HCT116 (cell line): Measurements from ENCODE around the gene RTKN2. TPM values are rescaled to one million over a fixed set of nuclear protein-coding genes. Genes with fewer than 3 reads are reported as not detected.

Experiments
- ATAC-seq: fragments of 200-7000 bp; cut with Tn5 transposase; 2 replicates; pipeline ENCODE4 v1.9.1; 2020; ENCODE audit warnings: mild to moderate bottlenecking, moderate library complexity
- BruUV-seq: library from RNA; stranded (reverse); fragments of 400-500 nt; replicated peaks from 2 replicates; lab custom pipeline; 2021; lab: Mats Ljungman, UMichigan
- CTCF ChIA-PET: fragments of 300-600 bp; sonication (Branson Sonifier 250); formaldehyde crosslinking; loops from one replicate; lab custom pipeline; 2021; ENCODE audit warnings: antibody characterized with exemption; lab: Charles Lee
- POLR2A ChIA-PET: fragments of 300-600, 350-600 bp; sonication (Branson Sonifier 250); formaldehyde crosslinking; loops from one replicate; lab custom pipeline; 2021; ENCODE audit warnings: antibody characterized with exemption; lab: Charles Lee
- RAD21 ChIA-PET, 2 experiments: fragments of 300-600 bp; sonication (Branson Sonifier 250); formaldehyde crosslinking; loops; one replicate each; lab custom pipeline; 2023; ENCODE audit warnings: low total read pairs in 2 of 2; ENCODE audit not compliant: uncharacterized antibody in 2 of 2, unreplicated experiment in 2 of 2, low non-redundant PET in 1 of 2; lab: Charles Lee
- DNase-seq: peaks from one replicate; pipeline ENCODE4 v3.0.0-alpha.2; 2010; ENCODE audit warnings: low read depth, low spot score
- H2AFZ ChIP-seq: fragments of 200-600 bp; shearing (Covaris generic), sonication (generic); 2 replicates; pipeline ENCODE4 v1.6.1; 2017; ENCODE audit warnings: low read depth, mixed run types, mixed read lengths, antibody characterized with exemption, low read length; ENCODE audit not compliant: poor library complexity, severe bottlenecking
- H3K27ac ChIP-seq: 2 replicates; pipeline ENCODE4 v1.5.1; 2012; ENCODE audit warnings: low read depth, low read length
- H3K27me3 ChIP-seq: fragments of 200-600 bp; sonication (generic); 2 replicates; pipeline ENCODE4 v1.6.1; 2016; ENCODE audit warnings: mixed run types, low read length, mixed read lengths; ENCODE audit not compliant: insufficient read depth
- H3K36me3 ChIP-seq, 2 experiments: fragments of 200-500 bp in 1 of 2; fragments of 200-600 bp in 1 of 2; sonication (Bioruptor generic) in 1 of 2; sonication (generic) in 1 of 2; 2 replicates each; pipeline versions ENCODE4 v1.5.1 to v1.6.1; 2014 to 2016; ENCODE audit warnings: low read length in 2 of 2, inconsistent platforms in 1 of 2, mixed read lengths in 1 of 2, mixed run types in 1 of 2; ENCODE audit not compliant: insufficient read depth in 2 of 2, control insufficient read depth in 1 of 2
- H3K4me1 ChIP-seq, 2 experiments: fragments of 200-600 bp in 1 of 2; sonication (generic) in 1 of 2; 2 replicates each; pipeline versions ENCODE4 v1.5.1 to v1.6.1; 2012 to 2017; ENCODE audit warnings: low read length in 2 of 2, inconsistent platforms in 1 of 2, mild to moderate bottlenecking in 1 of 2, mixed read lengths in 1 of 2, mixed run types in 1 of 2, moderate library complexity in 1 of 2; ENCODE audit not compliant: insufficient read depth in 2 of 2, control insufficient read depth in 1 of 2
- H3K4me2 ChIP-seq: fragments of 200-600 bp; sonication (generic); 2 replicates; pipeline ENCODE4 v1.6.1; 2017; ENCODE audit warnings: mixed run types, low read length, mixed read lengths
- H3K4me3 ChIP-seq, 2 experiments: fragments of 200-600 bp in 1 of 2; sonication (generic) in 1 of 2; replicated peaks in 1 of 2; 2 replicates each; pipeline ENCODE4 v1.5.1; 2011 to 2016; ENCODE audit warnings: low read length in 2 of 2, control low read depth in 1 of 2, low read depth in 1 of 2, mild to moderate bottlenecking in 1 of 2, mixed read lengths in 1 of 2, mixed run types in 1 of 2
- H3K79me2 ChIP-seq: fragments of 200-600 bp; sonication (generic); 2 replicates; pipeline ENCODE4 v1.6.1; 2017; ENCODE audit warnings: mild to moderate bottlenecking, mixed run types, low read length, moderate library complexity, mixed read lengths; ENCODE audit not compliant: insufficient read depth
- H3K9ac ChIP-seq: fragments of 200-600 bp; sonication (generic); 2 replicates; pipeline ENCODE4 v1.6.1; 2016; ENCODE audit warnings: low read length, mixed read lengths
- H3K9me2 ChIP-seq: fragments of 200-600 bp; sonication (generic), shearing (Covaris generic); 2 replicates; pipeline ENCODE4 v1.6.1; 2017; ENCODE audit warnings: mixed run types, mild to moderate bottlenecking, moderate library complexity; ENCODE audit not compliant: insufficient read depth
- H3K9me3 ChIP-seq, 2 experiments: fragments of 200-500 bp in 1 of 2; fragments of 200-600 bp in 1 of 2; sonication (Bioruptor generic) in 1 of 2; sonication (generic) in 1 of 2; 2 replicates each; pipeline ENCODE4 v1.6.1; 2014 to 2017; ENCODE audit warnings: low read length in 2 of 2, mixed read lengths in 2 of 2, inconsistent platforms in 1 of 2, low read depth in 1 of 2, mild to moderate bottlenecking in 1 of 2, mixed run types in 1 of 2, moderate library complexity in 1 of 2; ENCODE audit not compliant: control insufficient read depth in 1 of 2, insufficient read depth in 1 of 2
- H4K20me1 ChIP-seq: fragments of 200-600 bp; sonication (generic), shearing (Covaris generic); 2 replicates; pipeline ENCODE4 v1.6.1; 2017; ENCODE audit warnings: mixed run types, mild to moderate bottlenecking, moderate library complexity; ENCODE audit not compliant: insufficient read depth
- CBX3 ChIP-seq: IDR thresholded peaks from 2 replicates; pipeline ENCODE4 v1.6.1; 2012; ENCODE audit warnings: low read depth
- EZH2phosphoT487 ChIP-seq: fragments of 200-600 bp; IDR thresholded peaks from 2 replicates; pipeline ENCODE4 v1.6.1; 2018; ENCODE audit warnings: antibody characterized with exemption, borderline replicate concordance
- JUND ChIP-seq: IDR thresholded peaks from 2 replicates; pipeline ENCODE4 v1.6.1; 2012
- POLR2A ChIP-seq: IDR thresholded peaks from 2 replicates; pipeline ENCODE4 v1.7.0; 2011; ENCODE audit warnings: borderline replicate concordance; ENCODE audit not compliant: insufficient read depth, insufficient read length; ENCODE audit errors: extremely low read depth
- POLR2AphosphoS5 ChIP-seq: IDR thresholded peaks from 2 replicates; pipeline ENCODE4 v1.6.1; 2011; ENCODE audit warnings: mild to moderate bottlenecking, low read depth, low read length, moderate library complexity
- SRF ChIP-seq: IDR thresholded peaks from 2 replicates; pipeline ENCODE4 v1.6.1; 2012; ENCODE audit warnings: low read depth
- YY1 ChIP-seq: IDR thresholded peaks from 2 replicates; pipeline ENCODE4 v1.6.1; 2011; ENCODE audit warnings: low read length, low read depth, moderate library complexity, mild to moderate bottlenecking; ENCODE audit not compliant: insufficient replicate concordance; ENCODE audit errors: extremely low read depth
- intact Hi-C: fragments of 100-400 bp; cut with micrococcal nuclease; formaldehyde crosslinking; loops from 2 replicates; pipeline ENCODE4 v1.10.0; 2022
- total RNA-seq: library from RNA; stranded (reverse); gene quantifications from one replicate; pipeline ENCODE4 v1.2.1, GENCODE V29; 2021; ENCODE audit not compliant: unreplicated experiment
- TF ChIP-seq, protein P1 (sequence below): IDR thresholded peaks from 2 replicates; pipeline ENCODE4 v1.6.1; 2011; ENCODE audit warnings: mild to moderate bottlenecking, low read length, moderate library complexity; ENCODE audit not compliant: insufficient replicate concordance; ENCODE audit errors: extremely low read depth
- TF ChIP-seq, protein P2 (sequence below), 3 experiments: fragments of 200-600 bp in 1 of 3; sonication (generic) in 1 of 3; IDR thresholded peaks in 2 of 3; conservative IDR thresholded peaks in 1 of 3; 2 replicates each; pipeline ENCODE4 v1.5.1; 2012 to 2017; ENCODE audit warnings: low read depth in 2 of 3, low read length in 2 of 3, antibody characterized with exemption in 1 of 3, borderline replicate concordance in 1 of 3, control low read depth in 1 of 3, mild to moderate bottlenecking in 1 of 3, mixed read lengths in 1 of 3, mixed run types in 1 of 3, moderate library complexity in 1 of 3; ENCODE audit not compliant: insufficient read depth in 1 of 3
- TF ChIP-seq, protein P3 (sequence below): IDR thresholded peaks from 2 replicates; pipeline ENCODE4 v1.6.1; 2012; ENCODE audit warnings: low read depth

RTKN2 gene
- total RNA-seq, 1 experiment from 2014 or later, result 7.9 TPM

DNA sequence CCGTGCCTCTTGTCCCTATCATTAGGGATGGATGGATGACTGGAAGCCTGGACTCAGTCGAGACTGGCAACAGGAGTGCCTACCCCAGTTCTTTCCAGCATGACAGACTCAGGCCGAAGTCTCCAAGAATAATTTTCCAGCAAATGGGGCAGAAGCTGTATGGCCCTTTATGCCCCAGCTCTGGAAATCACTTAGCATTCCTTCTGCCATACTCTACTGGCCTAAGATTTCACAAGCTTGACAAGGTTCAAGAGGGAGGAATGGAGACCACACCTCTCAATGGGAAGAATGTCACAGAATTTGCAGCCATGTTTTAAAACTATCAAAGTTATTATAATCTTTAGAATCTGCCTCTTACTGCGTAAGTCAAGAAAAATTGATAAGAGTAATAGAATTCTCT is 39.0 kb upstream of the RTKN2 start:
- CTCF ChIA-PET, result no interaction called here
- no TSS peak for BruUV-seq
- intact Hi-C loops, result no loop called here

DNA sequence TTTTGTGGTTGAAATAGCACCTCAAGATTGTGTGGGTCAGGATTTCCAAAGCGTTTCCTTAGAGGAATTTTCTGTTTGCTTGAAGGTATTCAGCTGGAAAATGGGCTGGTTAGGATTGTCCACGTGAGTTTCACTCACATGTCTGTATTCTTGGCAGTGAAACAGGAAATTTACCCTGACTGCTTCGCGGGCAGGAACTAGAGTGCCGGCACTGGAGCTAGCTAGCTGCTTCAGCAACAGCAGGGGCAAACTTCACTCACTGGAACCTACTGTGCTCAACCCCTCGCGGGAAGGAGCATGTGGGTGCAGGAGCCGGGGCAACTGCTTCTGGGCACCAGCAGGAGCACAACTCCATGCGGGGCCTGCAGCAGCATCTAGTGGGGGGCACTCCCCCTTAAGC is 38.0 kb upstream of the RTKN2 start:
- intact Hi-C loops, result no loop called here
- CTCF ChIA-PET, result no interaction called here
- Histone ChIP-seq H3K4me2 (no peak overlapping the region), H3K9me3 (no peaks in the 10 kb centered on the region), H3K4me3 (no peak overlapping the region), H3K27me3 (no peaks in the 10 kb centered on the region), H3K9ac (no peak overlapping the region), H4K20me1 (no peaks in the 10 kb centered on the region), H3K4me1 (no peaks in the 10 kb centered on the region; a peak in 1 of 4 replicates), H3K9me2 (no peaks in the 10 kb centered on the region), H2AFZ (no peak overlapping the region), H3K27ac (no peak overlapping the region), H3K79me2 (no peaks in the 10 kb centered on the region), H3K36me3 (no peaks in the 10 kb centered on the region)
- no peak for DNase-seq
- no peak for ATAC-seq
- RAD21 ChIA-PET, result no interaction called here
- BruUV-seq, result no TSS peak
- POLR2A ChIA-PET, result no interaction called here
- TF ChIP-seq, protein P1, sequence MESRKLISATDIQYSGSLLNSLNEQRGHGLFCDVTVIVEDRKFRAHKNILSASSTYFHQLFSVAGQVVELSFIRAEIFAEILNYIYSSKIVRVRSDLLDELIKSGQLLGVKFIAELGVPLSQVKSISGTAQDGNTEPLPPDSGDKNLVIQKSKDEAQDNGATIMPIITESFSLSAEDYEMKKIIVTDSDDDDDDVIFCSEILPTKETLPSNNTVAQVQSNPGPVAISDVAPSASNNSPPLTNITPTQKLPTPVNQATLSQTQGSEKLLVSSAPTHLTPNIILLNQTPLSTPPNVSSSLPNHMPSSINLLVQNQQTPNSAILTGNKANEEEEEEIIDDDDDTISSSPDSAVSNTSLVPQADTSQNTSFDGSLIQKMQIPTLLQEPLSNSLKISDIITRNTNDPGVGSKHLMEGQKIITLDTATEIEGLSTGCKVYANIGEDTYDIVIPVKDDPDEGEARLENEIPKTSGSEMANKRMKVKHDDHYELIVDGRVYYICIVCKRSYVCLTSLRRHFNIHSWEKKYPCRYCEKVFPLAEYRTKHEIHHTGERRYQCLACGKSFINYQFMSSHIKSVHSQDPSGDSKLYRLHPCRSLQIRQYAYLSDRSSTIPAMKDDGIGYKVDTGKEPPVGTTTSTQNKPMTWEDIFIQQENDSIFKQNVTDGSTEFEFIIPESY, result no peak
- TF ChIP-seq YY1 (no peak), SRF (no peak), POLR2AphosphoS5 (no peak), EZH2phosphoT487 (no peak)
- TF ChIP-seq, protein P2, sequence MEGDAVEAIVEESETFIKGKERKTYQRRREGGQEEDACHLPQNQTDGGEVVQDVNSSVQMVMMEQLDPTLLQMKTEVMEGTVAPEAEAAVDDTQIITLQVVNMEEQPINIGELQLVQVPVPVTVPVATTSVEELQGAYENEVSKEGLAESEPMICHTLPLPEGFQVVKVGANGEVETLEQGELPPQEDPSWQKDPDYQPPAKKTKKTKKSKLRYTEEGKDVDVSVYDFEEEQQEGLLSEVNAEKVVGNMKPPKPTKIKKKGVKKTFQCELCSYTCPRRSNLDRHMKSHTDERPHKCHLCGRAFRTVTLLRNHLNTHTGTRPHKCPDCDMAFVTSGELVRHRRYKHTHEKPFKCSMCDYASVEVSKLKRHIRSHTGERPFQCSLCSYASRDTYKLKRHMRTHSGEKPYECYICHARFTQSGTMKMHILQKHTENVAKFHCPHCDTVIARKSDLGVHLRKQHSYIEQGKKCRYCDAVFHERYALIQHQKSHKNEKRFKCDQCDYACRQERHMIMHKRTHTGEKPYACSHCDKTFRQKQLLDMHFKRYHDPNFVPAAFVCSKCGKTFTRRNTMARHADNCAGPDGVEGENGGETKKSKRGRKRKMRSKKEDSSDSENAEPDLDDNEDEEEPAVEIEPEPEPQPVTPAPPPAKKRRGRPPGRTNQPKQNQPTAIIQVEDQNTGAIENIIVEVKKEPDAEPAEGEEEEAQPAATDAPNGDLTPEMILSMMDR (IDR thresholded peaks at IDR 0.05 in 2 of 3, conservative IDR thresholded peaks at IDR 0.05 in 1 of 3; ENCODE audit: borderline replicate concordance in 1 of 3, insufficient read depth in 1 of 3, low read depth in 2 of 3, low read length in 2 of 3), result no peak

More for the DNA sequence above, 39.0 kb upstream of the RTKN2 start:
- H3K4me2 ChIP-seq, result no peak overlapping the region
- H3K4me1 ChIP-seq, result no peaks in the 10 kb centered on the region; a peak in 1 of 4 replicates
- no peaks in the 10 kb centered on the region for H4K20me1 ChIP-seq
- DNase-seq (no peak), ATAC-seq (no peak)
- H3K36me3 ChIP-seq, result no peaks in the 10 kb centered on the region
- no peaks in the 10 kb centered on the region for H3K79me2 ChIP-seq
- no peak overlapping the region for H3K9ac ChIP-seq
- H3K9me2 ChIP-seq, result no peaks in the 10 kb centered on the region
- RAD21 ChIA-PET, result no interaction called here
- H3K27ac ChIP-seq, result no peak overlapping the region
- no peak overlapping the region for H2AFZ ChIP-seq
- H3K4me3 ChIP-seq, result no peak overlapping the region
- no peak for TF ChIP-seq JUND
- TF ChIP-seq, protein P3, sequence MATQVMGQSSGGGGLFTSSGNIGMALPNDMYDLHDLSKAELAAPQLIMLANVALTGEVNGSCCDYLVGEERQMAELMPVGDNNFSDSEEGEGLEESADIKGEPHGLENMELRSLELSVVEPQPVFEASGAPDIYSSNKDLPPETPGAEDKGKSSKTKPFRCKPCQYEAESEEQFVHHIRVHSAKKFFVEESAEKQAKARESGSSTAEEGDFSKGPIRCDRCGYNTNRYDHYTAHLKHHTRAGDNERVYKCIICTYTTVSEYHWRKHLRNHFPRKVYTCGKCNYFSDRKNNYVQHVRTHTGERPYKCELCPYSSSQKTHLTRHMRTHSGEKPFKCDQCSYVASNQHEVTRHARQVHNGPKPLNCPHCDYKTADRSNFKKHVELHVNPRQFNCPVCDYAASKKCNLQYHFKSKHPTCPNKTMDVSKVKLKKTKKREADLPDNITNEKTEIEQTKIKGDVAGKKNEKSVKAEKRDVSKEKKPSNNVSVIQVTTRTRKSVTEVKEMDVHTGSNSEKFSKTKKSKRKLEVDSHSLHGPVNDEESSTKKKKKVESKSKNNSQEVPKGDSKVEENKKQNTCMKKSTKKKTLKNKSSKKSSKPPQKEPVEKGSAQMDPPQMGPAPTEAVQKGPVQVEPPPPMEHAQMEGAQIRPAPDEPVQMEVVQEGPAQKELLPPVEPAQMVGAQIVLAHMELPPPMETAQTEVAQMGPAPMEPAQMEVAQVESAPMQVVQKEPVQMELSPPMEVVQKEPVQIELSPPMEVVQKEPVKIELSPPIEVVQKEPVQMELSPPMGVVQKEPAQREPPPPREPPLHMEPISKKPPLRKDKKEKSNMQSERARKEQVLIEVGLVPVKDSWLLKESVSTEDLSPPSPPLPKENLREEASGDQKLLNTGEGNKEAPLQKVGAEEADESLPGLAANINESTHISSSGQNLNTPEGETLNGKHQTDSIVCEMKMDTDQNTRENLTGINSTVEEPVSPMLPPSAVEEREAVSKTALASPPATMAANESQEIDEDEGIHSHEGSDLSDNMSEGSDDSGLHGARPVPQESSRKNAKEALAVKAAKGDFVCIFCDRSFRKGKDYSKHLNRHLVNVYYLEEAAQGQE, result no peak
- no peak for TF ChIP-seq EZH2phosphoT487
- no peak for TF ChIP-seq CBX3
- TF ChIP-seq POLR2A, result no peak
- H3K9me3 ChIP-seq, result no peaks in the 10 kb centered on the region
- POLR2A ChIA-PET, result no interaction called here
- H3K27me3 ChIP-seq, result no peaks in the 10 kb centered on the region
